Fibroblast of mammary gland (primary cell): ENCODE measurements around the gene TMEM53.

Experiments used
- DNase-seq: peaks from one replicate; pipeline ENCODE4 v3.0.0-alpha.2; 2010; ENCODE audit warnings: low read depth
- H3K4me3 ChIP-seq: 2 replicates; pipeline ENCODE4 v1.5.1; 2011; ENCODE audit warnings: low read depth, mild to moderate bottlenecking, low read length, moderate library complexity; ENCODE audit not compliant: control insufficient read depth
- CTCF ChIP-seq: conservative IDR thresholded peaks from 2 replicates; pipeline ENCODE4 v1.5.1; 2011; ENCODE audit warnings: low read depth, low read length, inconsistent platforms; ENCODE audit not compliant: control insufficient read depth, insufficient read depth

Gene TMEM53

GRCh38 chr1:44636688-44637598, 37.3 kb downstream of the TMEM53 start:
- peak; percentile 82 for DNase-seq
- H3K4me3 ChIP-seq, result no peak overlapping the region
- no peak for TF ChIP-seq CTCF

GRCh38 chr1:44636083-44636687, 38.1 kb downstream of the TMEM53 start:
- no peak for TF ChIP-seq CTCF
- DNase-seq, result no peak

GRCh38 chr1:44635439-44635838, 38.8 kb downstream of the TMEM53 start:
- no peak for DNase-seq
- TF ChIP-seq CTCF, result no peak
- H3K4me3 ChIP-seq, result no peak overlapping the region

More at GRCh38 chr1:44636083-44636687, 38.1 kb downstream of the TMEM53 start:
- no peak overlapping the region for H3K4me3 ChIP-seq

GRCh38 chr1:44634606-44635189, 39.6 kb downstream of the TMEM53 start:
- DNase-seq, result no peak
- no peak overlapping the region for H3K4me3 ChIP-seq

GRCh38 chr1:44632598-44632997, 41.7 kb downstream of the TMEM53 start:
- DNase-seq, result no peak
- no peak for TF ChIP-seq CTCF
- H3K4me3 ChIP-seq, result peak overlapping the region; percentile 57

More at GRCh38 chr1:44634606-44635189, 39.6 kb downstream of the TMEM53 start:
- TF ChIP-seq CTCF, result no peak

GRCh38 chr1:44631647-44632539, 42.4 kb downstream of the TMEM53 start:
- peak; percentile 85 for DNase-seq

More at GRCh38 chr1:44631647-44632539, 42.4 kb downstream of the TMEM53 start:
- TF ChIP-seq CTCF, result no peak
- peak overlapping the region; percentile 57 for H3K4me3 ChIP-seq
